Muscle layer of duodenum (tissue), 2 donors: ENCODE results near the gene OTUD7B.

Experiments used
- H3K27ac ChIP-seq: one replicate; pipeline ENCODE4 v1.7.0; 2013; ENCODE audit warnings: mild to moderate bottlenecking, low read length
- H3K27me3 ChIP-seq: one replicate; pipeline ENCODE4 v1.7.0; 2013; ENCODE audit warnings: low read depth, mild to moderate bottlenecking, control low read depth, low read length
- H3K36me3 ChIP-seq, 2 donors: one replicate each; pipeline ENCODE4 v1.7.0; 2013; ENCODE audit warnings: low read length in 2 of 2, control low read depth in 1 of 2, mild to moderate bottlenecking in 1 of 2; ENCODE audit not compliant: insufficient read depth in 2 of 2, control insufficient read depth in 1 of 2
- H3K4me1 ChIP-seq, 2 donors: one replicate each; pipeline ENCODE4 v1.7.0; 2013; ENCODE audit warnings: low read length in 2 of 2, mild to moderate bottlenecking in 2 of 2, control low read depth in 1 of 2, moderate library complexity in 1 of 2; ENCODE audit not compliant: insufficient read depth in 2 of 2, control insufficient read depth in 1 of 2
- H3K4me3 ChIP-seq, 2 donors: one replicate each; pipeline ENCODE4 v1.7.0; 2013; ENCODE audit warnings: low read length in 2 of 2, low read depth in 1 of 2, mild to moderate bottlenecking in 1 of 2
- H3K9me3 ChIP-seq, 2 donors: one replicate each; pipeline ENCODE4 v1.7.0; 2013; ENCODE audit warnings: low read length in 2 of 2, control low read depth in 1 of 2, mild to moderate bottlenecking in 1 of 2; ENCODE audit not compliant: control insufficient read depth in 1 of 2
- donor health status: healthy.

Gene OTUD7B

DNA sequence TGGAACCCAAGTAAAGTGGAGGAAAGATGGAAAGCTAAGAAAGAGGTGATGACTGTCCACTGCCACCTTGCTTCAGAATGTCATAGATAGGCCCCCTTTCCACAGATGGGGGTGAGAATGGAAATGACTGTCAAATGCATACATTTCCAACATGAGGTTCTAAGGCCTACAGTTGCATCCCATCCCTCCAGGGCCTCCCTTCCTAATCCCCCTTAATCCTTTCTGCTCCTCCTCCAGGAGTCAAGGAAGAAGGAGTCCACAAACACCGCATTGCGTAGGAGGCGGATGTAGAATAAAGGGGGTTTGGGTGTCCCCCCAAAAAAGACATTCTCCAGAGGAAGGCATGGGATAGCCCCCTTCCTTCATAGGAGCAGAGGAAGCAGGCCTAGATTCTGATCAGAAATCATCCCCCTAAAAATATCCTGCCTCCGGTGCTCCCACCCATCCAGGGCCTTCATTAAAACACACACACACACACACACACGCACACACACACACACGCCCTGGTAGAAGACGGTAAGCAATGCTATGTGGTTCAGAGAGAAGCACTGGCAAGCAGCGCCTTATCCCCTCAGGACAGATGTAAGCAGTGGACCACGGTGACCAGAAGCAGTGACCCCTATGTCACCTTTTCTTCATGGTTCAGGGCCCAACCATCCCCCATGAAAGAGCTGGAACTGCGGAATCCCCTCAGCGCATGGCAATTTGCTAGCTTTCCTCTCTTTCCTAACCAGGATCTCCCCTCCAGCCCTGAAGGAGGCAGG, 94.9 kb downstream of the OTUD7B start:
- H3K27ac ChIP-seq: no peak overlapping the region
- H3K4me3 ChIP-seq: no peak overlapping the region
- no peaks in the 10 kb centered on the region for H3K9me3 ChIP-seq
- H3K36me3 ChIP-seq: no peaks in the 10 kb centered on the region
- peaks cover 0 to 20% of the 10 kb centered on the region in 2 donors for H3K4me1 ChIP-seq
- H3K27me3 ChIP-seq: peaks cover 6% of the 10 kb centered on the region

DNA sequence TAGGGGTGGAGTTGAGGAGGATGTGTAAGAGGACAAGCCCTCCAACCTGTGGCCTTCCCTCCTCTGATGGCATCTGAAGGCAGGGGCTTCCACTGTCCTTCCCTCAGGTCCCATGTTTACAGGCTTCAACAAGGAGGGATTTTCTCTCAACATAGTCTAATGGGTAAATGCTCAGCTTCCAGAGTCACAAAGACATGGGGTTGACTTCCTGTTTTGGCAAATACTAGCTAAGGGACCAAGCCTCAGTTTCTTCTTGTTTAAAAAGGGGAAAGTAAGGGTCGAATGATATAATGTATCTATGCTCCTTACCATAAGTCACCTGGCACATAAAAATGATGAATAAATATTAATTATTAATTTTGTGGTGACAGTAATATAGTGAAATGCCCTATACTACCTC, 96.0 kb downstream of the OTUD7B start:
- Histone ChIP-seq H3K4me3 (no peak overlapping the region), H3K27ac (no peak overlapping the region), H3K9me3 (no peaks in the 10 kb centered on the region), H3K4me1 (peaks cover 0 to 20% of the 10 kb centered on the region in 2 donors), H3K36me3 (no peaks in the 10 kb centered on the region), H3K27me3 (peaks cover 6% of the 10 kb centered on the region)

DNA sequence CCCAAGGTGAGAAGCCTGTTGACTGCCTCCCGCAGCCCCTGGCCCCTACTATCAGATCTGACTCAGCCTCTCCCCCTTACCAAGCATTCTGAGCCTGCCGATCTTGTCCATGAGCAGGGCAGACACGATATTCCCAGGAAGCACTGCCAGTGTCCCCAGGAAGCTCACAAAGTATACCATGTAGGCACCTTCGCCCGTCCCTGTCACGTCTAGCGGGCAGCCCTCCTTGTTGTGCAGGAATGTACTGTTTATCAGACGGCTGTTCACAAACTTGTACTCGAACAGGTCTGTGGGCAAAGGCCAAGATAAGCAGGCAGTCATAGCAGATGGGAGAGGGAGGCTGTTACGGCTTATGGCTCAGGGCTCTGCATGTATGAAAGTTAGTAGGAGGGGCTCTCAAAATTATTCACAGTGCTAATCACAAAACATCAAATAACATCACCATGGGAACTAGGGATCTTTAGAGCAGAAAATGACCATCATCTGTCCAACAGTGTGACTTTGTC, 103.9 kb downstream of the OTUD7B start:
- Histone ChIP-seq H3K9me3 (no peaks in the 10 kb centered on the region), H3K36me3 (peaks cover 0 to 5% of the 10 kb centered on the region in 2 donors), H3K27ac (no peak overlapping the region), H3K4me3 (no peak overlapping the region), H3K27me3 (no peaks in the 10 kb centered on the region), H3K4me1 (no peaks in the 10 kb centered on the region)

DNA sequence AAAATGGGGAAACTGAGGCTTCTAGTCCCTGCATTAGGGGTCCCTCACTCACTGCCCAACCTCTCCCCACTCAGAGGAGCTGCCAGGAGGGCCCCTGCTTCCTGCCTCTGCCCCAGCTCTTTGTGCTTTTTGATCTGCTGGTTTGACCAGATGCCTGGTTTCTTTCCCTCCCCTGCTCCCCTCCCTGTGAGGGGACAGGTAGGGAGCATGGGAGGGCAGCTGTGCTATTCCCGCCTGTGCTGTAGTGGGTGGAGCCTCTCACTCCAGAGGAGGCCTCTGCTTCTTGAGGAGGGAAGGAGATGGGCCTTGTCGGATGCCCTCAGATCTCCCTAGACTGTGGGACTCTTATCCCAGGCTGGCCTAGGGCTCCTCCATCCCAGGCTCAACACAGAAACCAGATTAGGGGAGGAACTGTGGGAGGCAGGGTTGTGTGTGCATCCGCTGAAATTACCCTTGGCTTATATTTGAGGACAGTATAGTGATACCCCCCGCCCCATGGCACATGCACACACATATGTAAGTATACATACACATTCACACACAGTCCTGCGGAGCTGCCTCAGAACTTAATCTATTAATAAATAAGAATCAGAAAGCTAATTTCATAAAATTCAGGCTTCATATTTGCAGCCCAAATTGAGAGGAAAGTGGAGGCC, 106.6 kb downstream of the OTUD7B start:
- Histone ChIP-seq H3K9me3 (no peaks in the 10 kb centered on the region), H3K36me3 (peaks cover 0 to 5% of the 10 kb centered on the region in 2 donors), H3K27me3 (no peaks in the 10 kb centered on the region), H3K27ac (no peak overlapping the region), H3K4me3 (no peak overlapping the region), H3K4me1 (peaks cover 6 to 10% of the 10 kb centered on the region in 2 donors)

DNA sequence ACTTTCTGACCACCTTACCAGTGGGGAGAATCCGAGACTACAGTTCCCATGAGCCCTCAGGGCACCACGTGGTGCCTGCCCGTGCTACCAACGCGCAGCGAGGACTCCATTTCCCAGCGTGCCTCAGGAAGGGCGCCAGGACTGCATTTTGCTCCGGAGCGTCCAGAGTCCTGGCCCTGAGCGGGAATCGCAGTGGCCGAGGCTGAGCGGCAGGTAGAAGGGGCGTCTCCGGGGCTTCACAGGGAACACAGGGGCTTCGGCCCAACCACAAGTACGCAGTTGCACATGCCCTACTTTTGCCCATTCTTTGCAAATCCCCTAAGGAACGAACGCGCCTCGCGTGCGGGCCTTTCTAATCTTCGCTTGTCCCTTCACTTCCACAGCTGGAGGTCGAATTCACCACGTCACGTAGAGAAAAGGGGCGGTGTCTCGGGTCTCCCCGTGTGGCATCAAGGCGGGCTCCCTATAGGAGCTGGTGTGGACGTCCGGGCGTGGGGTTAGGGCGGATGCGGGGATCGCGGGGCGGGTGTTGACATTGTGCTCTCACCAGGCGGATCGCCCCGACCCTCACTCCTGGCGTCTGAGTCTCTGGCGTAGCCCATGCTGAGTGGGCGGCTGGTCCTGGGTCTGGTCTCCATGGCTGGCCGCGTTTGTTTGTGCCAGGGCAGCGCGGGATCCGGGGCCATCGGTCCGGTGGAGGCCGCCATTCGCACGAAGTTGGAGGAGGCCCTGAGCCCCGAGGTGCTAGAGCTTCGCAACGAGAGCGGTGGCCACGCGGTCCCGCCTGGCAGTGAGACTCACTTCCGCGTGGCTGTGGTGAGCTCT, 110.9 kb downstream of the OTUD7B start, which contains the start of gene BOLA1:
TSS of gene BOLA1 (plus strand) at position 109 of the 825 bp plus-strand sequence. CDS start at position 601, 492 bp downstream.
- H3K27me3 ChIP-seq: no peaks in the 10 kb centered on the region
- H3K4me1 ChIP-seq: peaks cover 6 to 10% of the 10 kb centered on the region in 2 donors

DNA sequence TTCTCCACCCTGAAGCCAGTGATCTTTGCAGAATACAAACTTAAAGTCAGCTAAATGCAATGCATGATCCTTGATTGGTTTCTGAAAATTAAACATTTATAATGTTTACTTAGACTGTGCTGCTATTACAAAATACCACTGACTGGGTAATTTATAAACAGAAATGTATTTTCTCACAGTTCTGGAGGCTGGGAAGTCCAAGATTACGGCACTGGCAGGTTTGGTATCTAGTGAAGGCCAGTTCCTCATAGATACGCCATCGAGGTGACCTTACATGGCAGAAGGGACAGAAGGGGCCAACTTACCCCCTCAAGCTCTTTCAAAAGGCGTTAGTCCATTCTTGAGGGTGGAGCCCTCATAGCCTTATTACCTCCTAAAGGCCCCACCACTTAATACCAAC, 114.0 kb downstream of the OTUD7B start:
- no peak overlapping the region for H3K27ac ChIP-seq
- H3K4me1 ChIP-seq: peaks cover 6 to 10% of the 10 kb centered on the region in 2 donors
- no peaks in the 10 kb centered on the region for H3K27me3 ChIP-seq
- H3K36me3 ChIP-seq: no peaks in the 10 kb centered on the region
- no peak overlapping the region for H3K4me3 ChIP-seq
- H3K9me3 ChIP-seq: no peaks in the 10 kb centered on the region

More for the DNA sequence above, 110.9 kb downstream of the OTUD7B start, which contains the start of gene BOLA1:
- no peaks in the 10 kb centered on the region for H3K36me3 ChIP-seq
- H3K9me3 ChIP-seq: no peaks in the 10 kb centered on the region
- peak within 1 kb of the TSS; percentile 75 for H3K27ac ChIP-seq
- H3K4me3 ChIP-seq: peak within 1 kb of the TSS; percentile 64 to 69

DNA sequence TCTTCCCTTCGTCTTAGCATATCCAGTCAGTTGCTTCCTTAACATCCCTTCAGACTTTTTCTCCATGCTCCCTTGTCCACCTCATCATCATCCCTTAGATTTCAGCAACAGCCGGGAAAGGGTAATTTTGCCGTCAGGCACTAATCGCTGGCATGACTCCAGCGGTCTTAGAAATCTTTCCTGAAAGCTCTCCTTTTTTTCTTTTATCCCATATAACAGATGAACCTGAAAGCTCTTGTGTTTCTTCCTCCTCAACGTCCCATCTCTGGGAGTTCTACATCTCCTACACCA, 121.6 kb downstream of the OTUD7B start:
- Histone ChIP-seq H3K27ac (peak overlapping the region; percentile 100), H3K36me3 (no peaks in the 10 kb centered on the region), H3K4me3 (peak overlapping the region; percentile 81 to 89), H3K27me3 (no peaks in the 10 kb centered on the region), H3K9me3 (no peaks in the 10 kb centered on the region), H3K4me1 (peaks cover 7 to 11% of the 10 kb centered on the region in 2 donors)

DNA sequence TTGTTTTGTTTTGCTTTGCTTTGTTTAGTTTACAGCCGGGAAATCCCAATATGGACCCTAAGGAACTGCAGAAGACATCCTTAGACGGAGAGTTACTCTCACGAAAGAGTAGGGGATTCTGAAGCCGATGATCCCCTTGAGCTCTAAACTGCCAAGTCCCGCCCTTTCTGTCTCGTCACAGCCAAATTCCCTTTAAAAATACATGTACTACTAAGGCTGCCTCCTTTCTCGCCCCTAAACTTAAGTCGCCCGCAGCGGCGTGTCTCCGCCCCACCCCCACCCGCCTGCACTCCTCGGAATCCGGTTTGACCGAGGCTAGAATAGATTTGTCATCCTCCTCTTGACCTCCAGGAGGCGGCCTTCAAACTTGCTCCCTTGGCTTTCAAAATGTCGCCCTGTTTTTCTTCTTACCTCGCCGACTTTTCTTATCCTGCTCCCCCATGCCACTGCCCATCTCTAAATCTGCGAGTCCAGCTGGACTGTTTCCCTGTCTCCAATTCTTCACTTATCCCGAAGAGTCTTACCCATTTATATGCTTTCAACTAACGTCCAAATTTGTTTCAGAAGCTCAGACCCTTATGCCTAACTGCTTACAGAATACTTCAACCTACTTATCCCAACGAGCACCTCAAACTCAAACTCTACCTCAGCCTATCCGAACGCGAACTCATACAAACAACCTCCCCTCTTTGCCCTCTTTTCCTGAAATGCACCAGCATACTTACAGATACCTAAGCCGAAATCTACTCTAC, 122.1 kb downstream of the OTUD7B start:
- H3K27me3 ChIP-seq: no peaks in the 10 kb centered on the region
- no peaks in the 10 kb centered on the region for H3K36me3 ChIP-seq
- H3K27ac ChIP-seq: peak overlapping the region; percentile 100
- peaks cover 7 to 16% of the 10 kb centered on the region in 2 donors for H3K4me1 ChIP-seq
- peak overlapping the region; percentile 81 to 89 for H3K4me3 ChIP-seq
- no peaks in the 10 kb centered on the region for H3K9me3 ChIP-seq
